Breast epithelium (tissue), 3 donors: ENCODE results near the gene RHCG.

ENCODE experiments used
- POLR2A ChIP-seq: fragments of 450-650 bp; IDR thresholded peaks from one replicate; pipeline ENCODE4 v1.6.1; 2016; ENCODE audit warnings: antibody characterized with exemption, mild to moderate bottlenecking, moderate library complexity
- POLR2AphosphoS5 ChIP-seq, 3 donors: sonication (generic); formaldehyde crosslinking; IDR thresholded peaks; one replicate each; pipeline ENCODE4 v1.6.1; 2017; ENCODE audit warnings: antibody characterized with exemption in 3 of 3
- TF ChIP-seq, protein P1 (sequence below), 3 donors: fragments of 450-650 bp; IDR thresholded peaks; one replicate each; pipeline ENCODE4 v1.5.1; 2016 to 2017; ENCODE audit warnings: antibody characterized with exemption in 3 of 3, mild to moderate bottlenecking in 3 of 3, moderate library complexity in 3 of 3

DNA sequence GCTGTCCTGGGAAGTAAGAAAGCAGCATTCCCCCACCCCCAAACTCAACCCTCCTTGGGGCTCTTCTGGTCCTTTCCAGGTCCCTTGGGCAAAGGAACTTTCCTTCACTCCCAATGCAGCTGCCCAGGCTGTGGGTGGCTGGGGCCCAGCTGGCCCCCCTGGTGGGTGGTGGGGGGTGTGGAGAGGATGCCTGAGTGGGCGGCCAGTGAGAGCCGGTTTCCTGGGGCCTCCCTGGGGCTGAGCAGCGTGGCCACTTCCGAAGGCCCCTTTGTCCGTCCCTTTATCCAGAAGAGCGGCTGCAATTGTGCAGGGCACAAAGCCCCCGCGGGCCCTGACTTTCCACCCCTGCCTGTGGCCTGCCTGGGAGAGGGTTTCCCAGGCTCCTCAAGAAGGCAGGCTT lies 61.0 kb downstream of the RHCG start:
- TF ChIP-seq, protein P1, sequence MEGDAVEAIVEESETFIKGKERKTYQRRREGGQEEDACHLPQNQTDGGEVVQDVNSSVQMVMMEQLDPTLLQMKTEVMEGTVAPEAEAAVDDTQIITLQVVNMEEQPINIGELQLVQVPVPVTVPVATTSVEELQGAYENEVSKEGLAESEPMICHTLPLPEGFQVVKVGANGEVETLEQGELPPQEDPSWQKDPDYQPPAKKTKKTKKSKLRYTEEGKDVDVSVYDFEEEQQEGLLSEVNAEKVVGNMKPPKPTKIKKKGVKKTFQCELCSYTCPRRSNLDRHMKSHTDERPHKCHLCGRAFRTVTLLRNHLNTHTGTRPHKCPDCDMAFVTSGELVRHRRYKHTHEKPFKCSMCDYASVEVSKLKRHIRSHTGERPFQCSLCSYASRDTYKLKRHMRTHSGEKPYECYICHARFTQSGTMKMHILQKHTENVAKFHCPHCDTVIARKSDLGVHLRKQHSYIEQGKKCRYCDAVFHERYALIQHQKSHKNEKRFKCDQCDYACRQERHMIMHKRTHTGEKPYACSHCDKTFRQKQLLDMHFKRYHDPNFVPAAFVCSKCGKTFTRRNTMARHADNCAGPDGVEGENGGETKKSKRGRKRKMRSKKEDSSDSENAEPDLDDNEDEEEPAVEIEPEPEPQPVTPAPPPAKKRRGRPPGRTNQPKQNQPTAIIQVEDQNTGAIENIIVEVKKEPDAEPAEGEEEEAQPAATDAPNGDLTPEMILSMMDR (IDR thresholded peaks at IDR 0.05), result no peak
- no peak for TF ChIP-seq POLR2A
- no peak for TF ChIP-seq POLR2AphosphoS5 (IDR thresholded peaks at IDR 0.05)
